Vagina (tissue), 2 donors: ENCODE data around the gene SMAGP.

Experiments
- CTCF ChIP-seq, 3 experiments: fragments of 450-650 bp in 2 of 3; fragments of 200-600 bp in 1 of 3; sonication (generic) in 1 of 3; IDR thresholded peaks; one replicate each; pipeline ENCODE4 v1.5.1; 2017 to 2019; ENCODE audit warnings: antibody characterized with exemption in 3 of 3, mild to moderate bottlenecking in 2 of 3, moderate library complexity in 2 of 3
- POLR2A ChIP-seq, 2 donors: fragments of 450-650 bp; IDR thresholded peaks; one replicate each; pipeline ENCODE4 v1.6.1; 2017; ENCODE audit warnings: antibody characterized with exemption in 2 of 2, mild to moderate bottlenecking in 2 of 2, moderate library complexity in 2 of 2
- POLR2AphosphoS5 ChIP-seq, 2 donors: sonication (generic); formaldehyde crosslinking; IDR thresholded peaks; one replicate each; pipeline ENCODE4 v1.9.0; 2017; ENCODE audit warnings: antibody characterized with exemption in 2 of 2, mild to moderate bottlenecking in 2 of 2, low read depth in 1 of 2; ENCODE audit not compliant: insufficient read depth in 1 of 2

DNA sequence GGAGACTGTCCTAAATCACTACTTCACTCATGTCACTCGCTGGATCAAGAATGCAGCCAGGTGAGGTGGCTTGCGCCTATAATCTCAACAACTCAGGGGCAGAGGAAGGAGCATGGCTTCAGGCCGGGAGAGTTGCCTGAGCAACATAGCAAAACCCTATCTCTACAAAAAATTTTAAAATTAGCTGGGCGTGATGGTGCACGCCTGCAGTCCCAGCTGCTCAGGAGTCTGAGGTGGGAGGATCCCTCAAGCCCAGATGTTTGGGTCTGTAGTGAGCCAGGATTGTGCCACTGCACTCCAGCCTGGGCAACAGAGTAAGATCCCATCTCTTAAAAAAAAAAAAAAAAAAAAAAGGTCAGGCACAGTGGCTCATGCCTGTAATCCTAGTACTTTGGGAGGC lies 5.9 kb downstream of the SMAGP start:
- TF ChIP-seq CTCF (IDR thresholded peaks at IDR 0.05) (no peak), POLR2A (IDR thresholded peaks at IDR 0.05) (no peak), POLR2AphosphoS5 (IDR thresholded peaks at IDR 0.05; ENCODE audit: insufficient read depth in 1 of 2, low read depth in 1 of 2) (no peak)
